Amniotic epithelial cell (primary cell): ENCODE measurements around the gene SEMA3A.
A peak's percentile ranks its signal among the peaks of the same experiment; 100 is the strongest.
"Not testable (repeated sequence)": the region's sequence is repeated elsewhere in the genome, so short reads cannot be mapped to it uniquely, and the experiment has no call there.

Experiments used
- DNase-seq: peaks from one replicate; pipeline ENCODE4 v3.0.0-alpha.2; 2010; ENCODE audit warnings: low read depth

The SEMA3A gene

GRCh38 chr7:84194484-84195271, at the start of gene SEMA3A:
Gene SEMA3A (minus strand): TSS chr7:84194789. CDS start chr7:84194586, 203 bp downstream.
- peak; percentile 88 for DNase-seq

GRCh38 chr7:84243037-84243436, 48.4 kb upstream of the SEMA3A start:
- DNase-seq: not testable (repeated sequence)

- no peak for DNase-seq
Measured at GRCh38 chr7:84238596-84238995, 44.0 kb upstream of the SEMA3A start.

GRCh38 chr7:84237533-84238173, 43.1 kb upstream of the SEMA3A start:
- DNase-seq: peak; percentile 82

GRCh38 chr7:84236398-84236797, 41.8 kb upstream of the SEMA3A start:
- peak; percentile 65 for DNase-seq

GRCh38 chr7:84232646-84233045, 38.1 kb upstream of the SEMA3A start:
- peak; percentile 77 for DNase-seq

GRCh38 chr7:84231157-84231556, 36.6 kb upstream of the SEMA3A start:
- DNase-seq: peak; percentile 77

GRCh38 chr7:84230491-84230890, 35.9 kb upstream of the SEMA3A start:
- DNase-seq: peak; percentile 74

GRCh38 chr7:84228526-84228925, 33.9 kb upstream of the SEMA3A start:
- no peak for DNase-seq

GRCh38 chr7:84226759-84227158, 32.2 kb upstream of the SEMA3A start:
- no peak for DNase-seq

- DNase-seq: no peak
Measured at GRCh38 chr7:84224505-84224904, 29.9 kb upstream of the SEMA3A start.

- DNase-seq: peak; percentile 16
Measured at GRCh38 chr7:84219310-84219709, 24.7 kb upstream of the SEMA3A start.

- peak; percentile 63 for DNase-seq
Measured at GRCh38 chr7:84218681-84219080, 24.1 kb upstream of the SEMA3A start.

- DNase-seq: no peak
Measured at GRCh38 chr7:84216472-84216871, 21.9 kb upstream of the SEMA3A start.

GRCh38 chr7:84214757-84215156, 20.2 kb upstream of the SEMA3A start:
- not testable (repeated sequence) for DNase-seq

- DNase-seq: no peak
Measured at GRCh38 chr7:84210301-84210700, 15.7 kb upstream of the SEMA3A start.

GRCh38 chr7:84209006-84209405, 14.4 kb upstream of the SEMA3A start:
- no peak for DNase-seq

- no peak for DNase-seq
Measured at GRCh38 chr7:84207615-84208014, 13.0 kb upstream of the SEMA3A start.

- DNase-seq: no peak
Measured at GRCh38 chr7:84207025-84207424, 12.4 kb upstream of the SEMA3A start.

- peak; percentile 58 for DNase-seq
Measured at GRCh38 chr7:84204655-84205054, 10.1 kb upstream of the SEMA3A start.

- no peak for DNase-seq
Measured at GRCh38 chr7:84202855-84203254, 8.3 kb upstream of the SEMA3A start.

GRCh38 chr7:84200859-84201258, 6.3 kb upstream of the SEMA3A start:
- DNase-seq: peak; percentile 72

- DNase-seq: no peak
Measured at GRCh38 chr7:84199216-84199615, 4.6 kb upstream of the SEMA3A start.
